Activated naive CD4-positive, alpha-beta T cell (primary cell): Measurements from ENCODE around the gene ATP6V0B.

Experiments
- DNase-seq, 4 experiments: peaks; one replicate each; lab custom pipeline; 2025; lab: John Stamatoyannopoulos, UW

The ATP6V0B gene

DNA sequence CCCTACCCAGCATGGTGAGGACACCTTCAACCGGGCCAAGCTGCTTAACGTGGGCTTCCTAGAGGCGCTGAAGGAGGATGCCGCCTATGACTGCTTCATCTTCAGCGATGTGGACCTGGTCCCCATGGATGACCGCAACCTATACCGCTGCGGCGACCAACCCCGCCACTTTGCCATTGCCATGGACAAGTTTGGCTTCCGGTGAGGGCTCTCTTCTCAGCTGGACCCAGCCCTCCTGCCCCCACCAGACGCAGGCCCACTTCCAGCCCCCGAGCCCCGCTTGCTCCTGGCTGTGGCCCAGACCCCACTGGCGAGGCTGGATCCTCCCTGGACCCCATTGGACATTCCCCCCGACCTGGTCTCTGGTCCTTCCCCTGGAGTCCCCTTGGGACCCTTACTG is 10.1 kb downstream of the ATP6V0B start:
- no peak for DNase-seq

DNA sequence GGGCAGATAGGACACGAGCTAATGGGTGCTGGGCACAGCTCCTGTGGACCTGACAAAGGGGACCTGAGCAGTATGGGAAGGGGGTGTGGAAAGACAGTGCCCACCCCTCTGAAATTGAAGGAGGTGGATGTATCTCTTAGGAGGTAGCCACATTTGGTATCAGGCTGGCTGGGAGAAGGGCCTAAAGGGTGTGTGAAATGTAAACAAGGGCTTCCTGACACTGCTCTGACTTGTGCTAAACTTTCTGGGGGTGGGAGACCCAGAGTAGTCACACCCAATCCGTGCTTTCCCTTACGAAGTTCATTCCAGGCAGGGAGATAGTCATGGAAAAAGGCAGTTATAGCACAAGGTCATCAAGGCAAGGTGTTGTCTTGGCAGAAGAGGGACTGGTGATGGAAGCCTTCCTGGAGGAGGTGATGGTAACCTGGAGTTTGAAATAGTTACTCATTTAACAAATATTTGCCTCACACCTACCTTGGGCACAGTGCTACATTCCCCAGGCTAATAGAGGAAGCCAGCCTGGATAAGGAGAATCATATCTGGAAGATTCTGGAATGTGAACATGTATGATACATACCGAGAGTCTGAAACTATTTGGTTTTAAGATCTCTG is 11.3 kb downstream of the ATP6V0B start:
- DNase-seq = no peak

DNA sequence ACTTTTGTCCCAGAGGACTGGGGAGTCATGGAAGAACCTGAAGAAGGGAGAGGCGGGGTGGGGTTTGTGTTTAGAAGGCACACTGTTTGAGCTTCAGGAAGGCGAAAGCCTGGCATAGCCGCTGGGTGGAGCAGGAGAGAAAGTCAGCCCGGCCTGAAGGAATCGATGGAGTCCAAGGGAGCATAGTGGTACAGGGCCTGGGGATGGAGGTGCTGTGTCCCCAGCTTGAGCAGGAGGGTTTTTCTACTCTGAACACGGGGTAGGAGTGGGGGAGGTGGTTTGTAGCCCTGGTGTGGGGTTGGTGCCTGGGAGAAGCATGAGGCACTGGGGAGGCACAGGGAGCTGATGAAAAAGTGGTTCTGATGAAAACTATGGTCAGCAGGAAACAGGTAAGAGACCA is 12.0 kb downstream of the ATP6V0B start:
- DNase-seq = no peak

DNA sequence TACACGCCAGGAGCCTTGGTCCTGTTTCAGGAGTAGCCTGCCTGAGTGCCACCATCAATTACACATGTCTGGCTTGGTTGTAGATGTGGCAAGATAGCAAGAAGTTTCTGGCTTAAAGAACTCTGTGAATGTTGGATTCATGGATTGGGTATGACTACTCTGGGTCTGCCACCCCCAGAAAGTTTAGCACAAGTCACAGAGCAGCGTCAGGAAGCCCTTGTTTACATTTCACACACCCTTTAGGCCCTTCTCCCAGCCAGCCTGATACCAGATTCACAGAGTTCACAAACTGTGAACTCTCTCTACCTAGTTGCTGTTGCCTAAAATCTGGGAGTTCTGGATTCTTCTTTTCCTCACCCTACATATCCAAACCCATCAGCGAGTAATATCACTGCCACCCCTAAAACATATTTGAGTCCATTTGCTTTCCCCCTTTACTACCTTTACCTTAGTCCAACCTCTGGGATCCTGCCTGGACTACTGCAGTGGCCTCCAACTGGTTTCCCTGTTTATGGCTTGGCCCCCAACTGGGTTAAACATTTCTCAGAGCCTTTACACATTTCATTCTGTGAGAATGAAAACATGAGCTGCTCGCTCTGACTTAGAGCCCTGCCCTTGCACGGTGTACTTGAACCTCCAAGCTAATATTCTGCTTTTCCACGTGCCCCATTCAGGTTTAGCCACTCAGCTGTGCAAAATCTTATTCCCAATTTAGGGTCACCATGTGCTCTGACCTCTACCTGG is 12.6 kb downstream of the ATP6V0B start:
- DNase-seq = no peak

DNA sequence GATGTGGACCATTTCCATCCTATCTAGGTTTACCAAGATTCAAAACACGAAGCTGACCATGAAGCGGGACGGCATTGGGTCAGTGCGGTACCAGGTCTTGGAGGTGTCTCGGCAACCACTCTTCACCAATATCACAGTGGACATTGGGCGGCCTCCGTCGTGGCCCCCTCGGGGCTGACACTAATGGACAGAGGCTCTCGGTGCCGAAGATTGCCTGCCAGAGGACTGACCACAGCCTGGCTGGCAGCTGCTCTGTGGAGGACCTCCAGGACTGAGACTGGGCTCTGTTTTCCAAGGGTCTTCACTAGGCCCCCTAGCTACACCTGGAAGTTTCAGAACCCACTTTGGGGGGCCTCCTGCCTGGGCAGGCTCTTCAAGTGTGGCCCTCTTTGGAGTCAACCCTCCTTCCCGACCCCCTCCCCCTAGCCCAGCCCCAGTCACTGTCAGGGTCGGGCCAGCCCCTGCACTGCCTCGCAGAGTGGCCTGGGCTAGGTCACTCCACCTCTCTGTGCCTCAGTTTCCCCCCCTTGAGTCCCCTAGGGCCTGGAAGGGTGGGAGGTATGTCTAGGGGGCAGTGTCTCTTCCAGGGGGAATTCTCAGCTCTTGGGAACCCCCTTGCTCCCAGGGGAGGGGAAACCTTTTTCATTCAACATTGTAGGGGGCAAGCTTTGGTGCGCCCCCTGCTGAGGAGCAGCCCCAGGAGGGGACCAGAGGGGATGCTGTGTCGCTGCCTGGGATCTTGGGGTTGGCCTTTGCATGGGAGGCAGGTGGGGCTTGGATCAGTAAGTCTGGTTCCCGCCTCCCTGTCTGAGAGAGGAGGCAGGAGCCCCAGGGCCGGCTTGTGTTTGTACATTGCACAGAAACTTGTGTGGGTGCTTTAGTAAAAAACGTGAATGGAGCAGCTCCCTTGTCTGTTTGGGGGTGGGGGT is 15.8 kb downstream of the ATP6V0B start:
- no peak for DNase-seq

DNA sequence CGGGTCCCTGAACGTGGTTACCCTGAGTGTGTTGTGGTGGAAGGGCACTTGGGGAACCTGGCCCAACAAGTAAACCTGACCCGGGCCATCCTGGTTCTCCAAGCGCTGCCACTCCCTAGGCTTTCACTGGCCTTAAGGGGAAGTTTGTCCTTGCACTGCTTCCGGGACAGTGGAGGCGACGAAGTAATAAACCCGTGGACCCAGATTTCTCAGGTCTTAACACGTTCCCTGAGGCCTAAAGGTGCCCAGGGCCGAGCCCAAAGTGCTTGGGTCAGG is 16.4 kb downstream of the ATP6V0B start:
- DNase-seq = no peak

DNA sequence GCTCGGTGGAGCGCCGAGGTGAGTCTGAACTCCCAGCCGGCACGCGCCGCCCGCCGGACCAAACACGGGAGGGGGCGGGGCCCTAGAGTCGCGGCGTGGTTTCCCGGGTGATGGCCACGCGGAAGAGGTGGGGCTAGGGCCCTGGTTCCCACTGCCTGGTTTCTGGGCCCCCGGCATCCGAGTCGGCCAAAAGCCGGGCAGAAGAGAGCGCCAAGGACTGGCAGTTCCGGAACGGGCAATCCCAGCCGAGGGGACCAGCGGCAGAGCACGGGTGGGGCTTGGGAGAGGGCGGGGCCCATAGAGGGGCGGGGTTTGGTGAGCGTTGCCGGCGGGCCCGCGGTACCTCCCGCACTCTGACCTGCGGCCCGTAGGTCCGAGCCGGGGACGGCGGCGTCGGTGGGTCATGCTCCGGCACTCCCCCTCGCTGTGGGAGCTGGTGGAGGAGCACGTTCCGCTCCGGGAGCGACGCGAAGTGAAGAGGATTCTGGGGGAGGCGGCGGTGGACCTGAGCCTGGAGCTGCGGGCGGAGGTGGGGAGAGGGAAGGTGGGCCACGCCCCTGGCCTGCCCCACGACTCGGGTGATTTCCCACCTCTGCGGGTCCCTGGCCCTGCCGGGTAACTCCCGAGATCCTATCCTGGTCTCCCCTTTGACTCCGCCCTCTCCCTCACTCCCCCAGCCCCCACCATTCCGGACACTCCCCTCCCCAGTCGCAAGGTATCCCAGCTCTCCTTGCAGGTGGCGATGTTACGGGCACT is 16.9 kb downstream of the ATP6V0B start, which contains the start of gene CCDC24:
CCDC24 (plus strand) TSS at position 124 of the 756 bp plus-strand sequence; CDS start at position 404, 280 bp downstream.
- DNase-seq = peak; percentile 20 to 65 (median 38)

DNA sequence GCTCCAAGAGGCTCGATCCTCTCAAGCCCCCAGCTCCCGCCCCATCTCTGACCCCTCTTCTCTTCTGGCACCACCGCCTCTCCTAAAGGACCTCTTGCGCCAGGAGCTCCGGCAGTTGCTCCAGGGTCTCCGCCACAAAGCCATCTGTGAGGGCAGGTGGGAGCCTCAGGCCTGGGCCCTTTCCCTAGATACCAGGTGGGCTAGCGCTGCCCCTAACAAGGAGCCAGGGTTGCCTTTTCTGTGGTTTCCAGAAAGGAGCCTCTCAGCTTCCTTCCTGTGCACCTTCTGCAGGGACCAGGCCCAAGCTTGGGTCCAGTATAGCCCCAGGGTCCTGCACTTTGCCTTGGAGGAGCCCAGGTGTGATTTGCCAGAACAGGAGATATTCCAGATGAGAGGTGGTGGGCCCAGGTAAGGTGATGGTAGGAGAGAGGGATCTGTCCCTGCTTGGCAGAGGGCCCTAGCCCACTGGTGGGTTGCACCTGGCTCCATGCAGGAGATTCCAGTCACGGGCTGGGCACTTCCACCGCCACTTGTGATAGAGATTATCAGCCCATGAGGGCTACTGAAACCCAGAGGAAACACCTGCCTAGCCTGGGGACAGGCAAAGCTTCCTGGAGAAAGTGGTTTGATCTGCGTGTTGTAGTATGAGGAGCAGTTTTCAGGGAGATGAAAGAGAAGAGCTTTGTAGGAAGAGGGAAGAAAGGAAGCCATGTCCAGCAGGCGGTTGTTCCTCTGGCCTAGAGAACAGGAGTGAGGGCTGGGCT is 17.7 kb downstream of the ATP6V0B start:
- DNase-seq = no peak

DNA sequence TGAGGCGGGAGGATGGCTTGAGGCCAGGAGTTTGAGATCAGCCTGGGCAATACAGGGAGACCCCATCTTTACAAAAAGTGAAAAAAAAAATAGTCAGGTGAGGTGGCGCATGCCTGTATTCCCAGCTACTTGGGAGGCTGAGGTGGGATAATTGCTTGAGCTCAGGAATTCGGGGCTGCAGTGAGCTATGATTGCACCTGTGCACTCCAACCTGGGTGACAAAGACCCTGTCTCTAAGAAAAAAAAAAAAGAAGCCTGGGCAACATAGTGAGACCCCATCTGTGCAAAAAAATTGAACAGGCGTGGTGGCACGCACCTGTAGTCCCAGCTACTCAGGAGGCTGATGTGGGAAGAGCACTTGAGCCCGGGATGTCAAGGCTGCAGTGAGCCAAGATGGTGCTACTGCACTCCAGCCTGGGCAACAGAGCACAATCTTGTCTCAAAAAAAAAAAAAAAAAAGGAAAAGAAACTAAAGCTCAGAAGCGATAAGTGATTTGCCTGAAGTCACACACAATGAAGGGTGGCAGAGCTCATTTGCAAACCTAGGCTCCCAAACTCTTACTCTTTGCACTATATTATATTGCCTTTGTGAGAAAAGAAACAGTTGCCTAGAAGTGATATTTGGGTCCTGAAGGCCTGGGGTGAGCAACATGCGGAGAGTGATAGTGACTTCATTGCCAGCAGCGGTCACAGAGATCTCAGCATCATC is 18.6 kb downstream of the ATP6V0B start:
- DNase-seq = no peak

DNA sequence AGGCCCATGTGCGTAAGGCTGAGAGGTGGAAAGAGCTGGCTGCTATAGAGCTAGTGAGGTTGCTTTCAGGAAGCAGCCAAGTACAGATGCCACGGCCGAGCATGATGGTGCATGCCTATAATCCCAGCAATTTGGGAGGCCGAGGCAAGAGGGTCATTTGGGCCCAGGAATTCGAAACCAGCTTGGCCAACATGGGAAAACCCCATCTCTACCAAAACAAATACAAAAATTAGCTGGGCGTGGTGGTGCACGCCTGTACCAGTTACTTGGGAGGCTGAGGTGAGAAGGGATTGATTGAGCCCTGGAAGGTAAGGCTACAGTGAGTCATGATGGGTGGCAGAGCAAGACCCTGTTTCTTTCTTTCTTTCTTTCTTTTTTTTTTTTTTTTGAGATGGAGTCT is 19.3 kb downstream of the ATP6V0B start:
- DNase-seq = no peak

DNA sequence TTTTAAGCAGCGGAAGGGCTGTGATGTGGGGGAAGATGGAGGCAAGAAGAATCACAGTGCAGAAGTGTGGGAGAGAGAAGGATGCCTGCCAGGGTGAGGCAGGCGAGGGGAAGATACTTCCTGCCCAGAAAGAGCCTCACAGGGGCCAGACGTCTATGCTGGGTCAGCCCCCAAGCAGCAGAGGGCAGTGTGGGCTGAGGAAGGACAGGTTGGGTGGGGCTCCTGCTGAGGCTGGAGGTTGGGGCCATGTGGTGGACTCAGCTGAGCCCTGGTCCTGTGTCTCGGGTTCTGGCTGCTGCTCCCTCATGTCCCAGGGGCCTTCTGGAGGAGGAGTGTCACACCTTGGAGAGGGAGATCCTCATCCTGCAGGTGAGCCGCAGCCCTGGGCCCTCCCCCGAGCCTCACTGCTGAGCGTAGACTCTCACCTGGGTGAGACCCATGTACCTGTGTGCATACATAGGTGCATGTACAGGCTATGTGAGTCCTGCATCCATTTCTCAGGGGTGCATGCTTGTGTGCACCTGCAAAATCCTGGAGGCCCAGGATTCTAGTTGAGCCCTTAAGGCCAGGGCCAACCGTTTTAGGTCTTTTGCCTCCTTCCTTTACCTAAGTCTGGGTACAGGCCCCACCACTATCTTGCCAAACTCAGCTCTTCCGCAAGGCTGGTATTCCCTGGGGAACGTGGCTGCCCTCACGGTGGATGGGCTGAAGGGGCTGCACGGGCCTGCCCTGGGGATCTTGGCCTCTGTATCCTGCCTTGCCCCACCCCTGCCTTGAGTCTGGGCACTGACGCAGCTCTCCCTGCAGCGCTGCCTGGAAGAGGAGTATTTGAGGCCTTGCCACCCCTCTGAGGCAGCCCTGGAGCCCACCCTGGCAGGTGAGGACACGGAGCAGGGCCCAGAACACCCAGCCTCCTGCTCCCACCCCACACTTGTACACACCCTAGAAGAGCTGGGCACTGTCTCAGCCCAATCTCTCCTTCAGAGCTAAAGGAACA is 20.3 kb downstream of the ATP6V0B start:
- DNase-seq = no peak

DNA sequence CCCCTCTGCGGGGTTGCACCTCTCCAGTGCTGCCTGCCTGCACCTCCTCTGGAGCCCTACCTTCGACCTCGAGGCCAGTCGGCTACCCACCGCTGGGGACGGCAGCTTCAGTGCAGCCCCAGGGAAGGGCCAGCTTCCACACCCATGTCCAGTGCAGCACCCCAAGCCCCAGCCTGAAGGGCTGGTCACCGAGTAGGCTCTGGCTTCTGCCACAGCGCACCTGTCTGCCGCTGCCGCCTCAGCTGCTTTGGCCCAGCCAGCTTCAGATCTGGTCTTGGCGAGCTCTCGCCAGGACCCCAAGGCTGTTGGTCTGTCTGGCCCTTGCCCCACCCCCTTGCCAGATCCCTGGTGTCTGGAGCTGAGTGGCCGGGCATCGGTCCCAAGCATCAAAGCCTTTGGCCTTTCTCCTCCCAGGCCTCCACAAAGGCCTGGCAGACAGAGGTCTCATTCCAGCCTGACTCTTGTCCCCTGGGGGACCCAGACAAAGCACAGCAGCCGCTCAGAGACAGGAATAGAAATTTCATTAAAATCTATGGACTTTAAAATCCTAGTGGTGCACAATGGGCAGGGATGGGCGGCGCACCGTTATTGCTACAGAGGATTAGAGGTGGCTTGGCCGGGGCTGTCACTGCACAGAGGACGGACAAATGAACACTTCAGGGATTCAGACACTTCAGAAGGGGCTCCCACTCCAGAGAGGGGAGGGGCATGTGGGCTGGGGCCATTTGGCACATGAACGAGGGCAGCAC is 21.4 kb downstream of the ATP6V0B start:
- no peak for DNase-seq

DNA sequence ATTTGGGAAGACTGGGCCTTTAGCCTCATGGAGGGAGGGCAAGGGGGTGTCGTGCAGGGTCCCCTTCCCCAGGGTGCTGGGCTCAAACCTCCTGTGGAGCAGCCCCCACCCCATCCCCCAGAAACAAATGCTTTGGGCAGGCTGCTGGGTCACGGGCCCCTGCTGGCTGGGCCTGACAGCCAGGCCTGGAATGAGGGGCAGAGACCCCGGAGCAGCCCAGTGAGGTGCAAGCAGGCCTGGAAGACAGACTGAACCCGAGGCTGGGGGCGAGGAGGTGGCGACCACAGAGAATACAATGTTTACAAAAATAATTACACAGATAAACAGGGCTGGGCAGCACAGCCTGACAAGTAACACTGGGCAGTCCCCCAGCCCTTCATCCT is 22.0 kb downstream of the ATP6V0B start:
- no peak for DNase-seq

DNA sequence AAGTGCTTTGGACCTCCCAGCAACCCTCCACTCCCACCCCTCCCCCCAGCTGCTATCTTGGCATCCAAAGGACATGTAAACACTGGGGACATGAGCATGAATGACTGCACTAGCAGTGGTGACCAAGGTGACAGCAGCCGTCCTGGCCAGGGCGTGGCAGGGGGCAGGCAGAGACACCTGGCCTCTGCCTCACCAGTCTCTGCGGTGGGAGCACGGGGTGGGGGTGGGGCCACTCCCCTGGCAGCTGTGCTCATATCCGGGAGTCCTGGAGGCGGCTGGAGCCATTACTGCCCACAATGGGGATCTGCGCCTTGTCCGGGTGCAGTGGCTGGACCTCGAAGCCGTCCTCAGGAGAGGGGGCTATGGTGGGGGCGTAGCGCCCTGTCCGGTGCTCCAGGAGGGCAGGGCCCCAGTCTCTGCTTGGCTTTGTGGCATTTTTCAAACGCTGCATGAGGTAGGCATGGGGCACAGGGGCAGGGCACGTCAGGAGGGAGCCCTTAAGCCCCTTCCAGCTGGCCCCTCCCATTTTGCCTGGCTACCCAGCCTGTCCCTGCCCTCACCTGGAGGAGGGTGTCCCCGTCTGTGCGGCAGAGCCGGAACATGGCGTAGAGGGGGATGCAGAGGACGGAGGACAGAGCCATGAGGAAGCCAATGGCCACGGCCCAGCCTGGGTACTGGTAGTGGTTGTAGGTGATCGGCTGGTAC is 22.7 kb downstream of the ATP6V0B start:
- DNase-seq = no peak

DNA sequence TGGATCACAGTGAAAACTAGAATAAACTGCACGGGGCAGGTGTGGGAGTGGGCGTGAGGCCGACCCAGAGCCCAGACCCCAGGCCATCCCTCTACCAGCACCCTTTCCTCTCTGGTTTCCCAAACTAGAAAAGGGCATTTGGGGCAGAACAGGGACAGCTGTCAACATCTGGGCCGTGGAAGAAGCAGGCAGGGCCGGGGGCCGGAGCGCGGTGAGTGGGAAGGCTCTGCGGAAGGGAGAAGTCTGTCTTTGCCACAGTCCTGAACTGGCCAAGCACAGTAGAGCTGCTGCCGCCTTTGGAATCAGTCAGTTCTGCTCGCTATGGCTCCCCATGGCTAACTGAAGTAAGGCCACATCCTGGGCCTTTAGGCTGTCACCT is 23.2 kb downstream of the ATP6V0B start:
- no peak for DNase-seq

DNA sequence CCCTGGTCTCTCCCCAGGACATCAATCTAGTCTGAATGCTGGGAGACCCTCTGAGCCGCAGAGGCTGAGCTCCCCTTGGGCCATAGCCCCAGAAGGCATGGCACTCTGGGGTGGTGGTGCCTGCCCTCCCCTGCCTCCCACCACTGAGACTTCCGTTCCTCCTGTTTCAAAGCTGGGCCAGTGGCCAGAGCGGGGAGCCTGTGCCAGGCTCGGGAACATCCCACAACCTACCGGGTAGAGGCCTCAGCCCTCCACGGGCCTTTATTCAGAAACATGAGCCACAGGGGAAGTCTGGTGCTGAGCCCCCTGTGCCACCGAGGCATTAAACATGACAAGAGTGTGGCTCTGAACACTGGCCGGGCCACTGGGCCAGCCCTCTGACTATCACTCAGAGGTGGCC is 24.7 kb downstream of the ATP6V0B start:
- DNase-seq = no peak

DNA sequence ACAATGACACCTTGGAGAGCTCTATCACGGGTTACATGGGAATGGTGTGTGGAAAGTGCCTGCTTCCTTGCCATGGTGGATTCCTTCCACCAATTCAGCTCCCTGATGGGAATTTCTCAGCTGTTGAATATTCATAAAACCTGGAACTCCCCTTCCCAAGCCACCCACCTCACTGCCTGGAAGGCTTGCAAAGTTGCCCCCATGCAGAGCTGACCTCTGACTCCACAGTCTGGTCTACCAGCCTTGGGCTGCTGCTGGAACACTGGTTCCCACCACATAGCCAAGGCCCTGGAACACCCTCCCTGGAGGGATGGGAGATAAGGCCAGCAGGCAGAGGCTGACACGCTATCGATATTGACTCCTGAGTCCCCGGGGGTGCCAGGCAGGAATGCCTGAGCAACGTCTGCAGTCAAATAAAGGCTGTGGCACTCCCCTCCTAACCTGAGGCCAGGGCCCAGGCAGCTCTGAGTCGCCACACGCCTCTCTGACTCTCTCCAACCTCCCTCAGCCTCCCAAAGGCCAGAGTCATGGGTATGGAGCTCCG is 25.4 kb downstream of the ATP6V0B start:
- no peak for DNase-seq

DNA sequence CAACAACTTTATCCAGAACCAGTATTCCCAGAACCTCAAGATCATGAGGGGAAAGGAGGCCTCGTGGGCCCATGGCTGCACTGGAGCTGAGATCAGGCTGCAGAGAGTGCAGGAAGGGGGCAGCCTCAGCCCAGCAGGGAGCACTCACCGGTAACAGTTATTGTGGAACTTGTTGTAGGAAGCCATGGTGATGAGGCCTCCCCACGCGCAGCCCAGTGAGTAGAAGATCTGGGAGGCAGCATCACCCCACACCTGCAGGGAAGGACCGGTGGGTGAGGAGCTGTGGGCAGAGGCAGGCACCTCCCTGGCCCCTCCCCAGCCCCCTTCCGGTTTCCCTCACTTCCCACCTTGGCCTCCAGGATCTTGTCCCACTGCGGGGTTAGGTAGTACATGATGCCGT is 27.4 kb downstream of the ATP6V0B start:
- no peak for DNase-seq
